Right ventricle myocardium inferior (tissue), 1 donor: Measurements from ENCODE around the gene EGFR. TPM values are rescaled to one million over a fixed set of nuclear protein-coding genes. Genes with fewer than 3 reads are reported as not detected.

Experiments used
- ATAC-seq: fragments of 200-7000 bp; cut with Tn5 transposase; one replicate; pipeline ENCODE4 v1.9.1; 2020; ENCODE audit warnings: mild to moderate bottlenecking, moderate library complexity
- DNase-seq: peaks from one replicate; pipeline ENCODE4 v3.0.0; 2021; ENCODE audit errors: missing footprints
- intact Hi-C: fragments of 100-400 bp; cut with DNase I; formaldehyde crosslinking; loops from one replicate; pipeline ENCODE4 v1.11.0; 2022
- total RNA-seq: library from RNA; stranded (reverse); fragmentation: NEBNext Ultra II Directional; extraction: Animal tissue kit (Norgen Biotek cat#: 25700); gene quantifications from one replicate; pipeline ENCODE4 v1.2.1, GENCODE V29; 2021
- donor health status: DM: no; HTN: yes; CAD: no; lungs with severe emphysema.

EGFR gene
- total RNA-seq, 1 donor from 2014 or later = 11.4 TPM

DNA sequence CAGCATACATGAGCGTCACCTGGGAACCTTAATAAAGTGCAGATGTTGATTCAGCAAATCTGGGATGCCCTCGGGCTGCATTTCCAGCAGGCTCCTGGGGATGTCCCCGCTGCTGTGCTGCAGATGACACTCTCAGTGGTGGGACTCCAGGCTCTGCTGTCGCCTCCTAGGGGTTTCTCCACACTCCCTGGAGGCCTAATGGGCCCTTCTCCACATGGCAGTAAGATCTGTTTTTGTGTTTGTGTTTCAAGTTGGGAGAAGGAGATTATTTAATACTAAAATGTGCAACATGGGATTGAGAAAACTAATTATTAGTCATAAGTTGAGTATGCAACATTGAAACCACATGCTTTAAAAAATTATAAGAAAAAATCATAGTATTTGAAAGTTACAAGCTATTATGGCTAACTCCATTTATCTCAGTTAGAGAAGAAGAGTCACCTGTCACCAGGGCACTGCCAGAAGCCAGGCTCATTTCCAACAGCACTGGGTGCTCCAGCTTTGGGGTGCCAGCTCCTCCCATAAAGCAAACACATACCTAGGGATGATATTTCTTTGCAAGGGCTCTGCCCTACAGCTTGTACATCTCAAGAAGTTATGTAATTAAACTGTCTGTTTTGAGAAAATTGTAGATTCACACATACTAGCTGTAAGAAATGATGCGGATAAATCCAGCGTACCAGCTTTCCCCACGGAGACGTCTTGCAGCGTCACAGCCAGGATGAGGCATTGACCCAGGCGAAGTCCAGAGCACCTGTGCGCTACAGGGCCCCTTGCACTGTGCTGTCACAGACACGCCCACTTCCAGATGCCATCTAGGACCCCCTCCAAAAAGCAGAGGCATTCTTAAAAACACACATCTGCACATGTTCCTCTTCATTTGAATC lies 106.4 kb downstream of the EGFR start:
- ATAC-seq = no peak

GRCh38 chr7:55127135-55127551 lies 108.3 kb downstream of the EGFR start:
- ATAC-seq = no peak
- no peak for DNase-seq
- intact Hi-C loops = no loop called here

More for the DNA sequence above, 106.4 kb downstream of the EGFR start:
- no peak for DNase-seq
- intact Hi-C loops = no loop called here

GRCh38 chr7:55127622-55128081 lies 108.8 kb downstream of the EGFR start:
- DNase-seq (peak; percentile 79), ATAC-seq (peak; percentile 45)
- intact Hi-C loops = loop anchor here (2.0 kb wide), 1 partner anchor 63 kb away; no protein-coding TSS in a partner anchor

DNA sequence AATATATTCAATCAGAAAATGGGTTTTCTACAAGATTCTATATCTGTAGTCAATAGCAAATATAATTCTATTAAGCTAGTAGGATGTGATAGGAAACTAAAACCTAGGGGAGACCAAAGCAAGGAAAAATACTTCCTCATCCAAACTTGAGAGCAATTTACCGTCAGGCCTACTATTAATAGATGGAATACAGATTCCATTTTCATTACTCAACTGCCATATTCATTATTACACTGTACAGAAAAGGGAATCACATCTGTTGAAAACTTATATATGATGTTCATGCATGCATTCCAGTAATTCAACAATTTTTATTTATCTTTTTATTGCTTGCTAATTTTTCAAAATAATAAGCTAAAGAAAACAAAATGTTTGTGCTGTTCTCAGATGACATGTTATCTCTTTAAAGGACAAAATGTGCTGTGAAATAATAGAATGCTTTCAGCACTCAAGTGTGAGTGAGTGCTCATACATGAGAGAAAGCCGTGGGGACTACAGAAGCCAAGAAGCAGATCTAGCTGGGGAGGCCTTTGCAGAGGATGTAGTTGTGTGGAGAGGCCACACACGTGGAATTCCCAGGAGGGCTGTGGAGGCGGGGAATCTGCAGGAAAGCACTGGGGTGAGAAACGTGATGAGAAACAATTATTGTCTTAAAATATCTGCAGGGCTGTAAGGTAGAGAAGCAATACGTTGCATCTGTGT lies 110.0 kb downstream of the EGFR start:
- intact Hi-C loops = loop anchor here (2.0 kb wide), 1 partner anchor 64 kb away; no protein-coding TSS in a partner anchor

DNA sequence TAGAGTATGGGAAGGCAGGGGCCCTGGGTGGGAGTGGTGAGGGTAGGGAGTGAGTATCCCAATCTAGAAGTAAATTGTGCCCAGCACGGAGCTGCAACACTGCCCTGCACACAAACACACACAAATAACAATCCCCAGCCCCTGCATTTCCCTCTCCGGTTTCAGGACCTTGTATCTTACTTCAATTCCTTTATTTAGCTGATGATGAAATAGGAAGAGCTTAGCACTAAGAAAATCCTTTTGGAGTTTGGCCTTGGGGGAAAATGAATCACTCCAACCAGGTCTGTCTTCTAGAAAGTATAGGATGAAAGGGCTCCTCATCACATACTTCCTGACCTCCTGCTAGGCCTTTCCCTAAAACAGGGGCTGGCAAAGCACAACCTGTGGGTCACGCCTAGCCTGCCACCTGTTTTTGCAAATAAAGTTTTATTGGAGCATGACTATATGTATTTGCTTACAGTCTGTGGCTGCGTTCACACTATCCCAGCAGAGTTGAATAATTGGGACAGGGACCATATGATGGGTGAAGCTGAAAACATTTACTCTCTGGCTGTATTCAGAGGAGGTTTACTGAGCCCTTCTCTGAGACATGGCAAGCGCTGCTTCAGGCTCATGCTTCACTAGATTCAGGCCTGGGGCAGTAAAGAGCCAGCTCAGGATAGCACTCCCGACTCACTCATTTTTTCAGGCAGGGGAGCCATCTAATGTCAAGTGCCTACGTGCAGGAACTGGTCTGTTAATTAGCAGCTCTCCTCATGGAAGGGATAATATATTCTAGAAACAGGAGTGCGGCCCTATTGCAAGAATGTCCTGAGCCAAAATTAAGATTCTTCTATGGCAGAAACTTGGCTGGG lies 111.0 kb downstream of the EGFR start:
- DNase-seq (no peak), ATAC-seq (no peak)
- intact Hi-C loops = loop anchor here (2.0 to 10.0 kb wide), 3 partner anchors 65 to 125 kb away; partner anchors contain the start of gene EGFR

More for the DNA sequence above, 110.0 kb downstream of the EGFR start:
- ATAC-seq = peak; percentile 68
- peak; percentile 82 for DNase-seq

DNA sequence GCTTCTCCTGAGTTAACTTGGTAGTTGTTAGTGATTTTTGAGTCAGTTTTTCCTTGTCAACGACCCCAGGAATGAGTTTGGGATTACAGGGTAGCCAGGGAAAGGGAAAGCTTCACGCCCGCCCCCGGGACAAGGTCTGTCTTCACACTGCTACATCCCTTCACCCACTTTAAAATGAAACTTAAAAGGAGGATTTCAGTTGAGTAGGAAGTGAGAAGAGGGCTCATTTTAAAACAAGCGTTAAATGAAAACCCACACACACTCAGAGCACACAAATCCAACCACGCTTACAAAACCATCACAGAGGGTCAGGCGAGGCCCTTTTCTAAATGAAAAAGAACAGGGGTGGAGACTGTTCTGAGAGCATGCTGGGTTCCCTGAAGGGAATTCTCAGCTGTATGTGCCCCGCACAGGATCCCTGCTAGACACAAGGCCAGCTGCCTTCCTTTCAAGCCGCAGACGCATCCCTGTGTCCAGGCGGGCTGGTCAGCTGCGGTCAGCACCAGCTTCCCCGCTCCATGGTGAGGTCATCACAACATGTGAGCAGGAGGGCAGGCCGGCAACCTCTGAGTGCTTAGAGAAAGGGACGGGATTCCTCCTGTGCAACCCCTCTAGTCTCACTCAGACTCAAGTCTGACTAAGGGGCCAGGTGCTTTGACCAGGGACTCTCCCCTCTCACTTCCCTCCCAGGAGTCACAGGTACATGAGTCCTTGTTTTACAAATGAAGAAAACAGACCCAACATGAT lies 111.8 kb downstream of the EGFR start:
- ATAC-seq = peak; percentile 60
- intact Hi-C loops = loop anchor here (5.0 to 10.0 kb wide), 2 partner anchors 113 to 124 kb away; partner anchors contain the start of gene EGFR
- peak; percentile 85 for DNase-seq

DNA sequence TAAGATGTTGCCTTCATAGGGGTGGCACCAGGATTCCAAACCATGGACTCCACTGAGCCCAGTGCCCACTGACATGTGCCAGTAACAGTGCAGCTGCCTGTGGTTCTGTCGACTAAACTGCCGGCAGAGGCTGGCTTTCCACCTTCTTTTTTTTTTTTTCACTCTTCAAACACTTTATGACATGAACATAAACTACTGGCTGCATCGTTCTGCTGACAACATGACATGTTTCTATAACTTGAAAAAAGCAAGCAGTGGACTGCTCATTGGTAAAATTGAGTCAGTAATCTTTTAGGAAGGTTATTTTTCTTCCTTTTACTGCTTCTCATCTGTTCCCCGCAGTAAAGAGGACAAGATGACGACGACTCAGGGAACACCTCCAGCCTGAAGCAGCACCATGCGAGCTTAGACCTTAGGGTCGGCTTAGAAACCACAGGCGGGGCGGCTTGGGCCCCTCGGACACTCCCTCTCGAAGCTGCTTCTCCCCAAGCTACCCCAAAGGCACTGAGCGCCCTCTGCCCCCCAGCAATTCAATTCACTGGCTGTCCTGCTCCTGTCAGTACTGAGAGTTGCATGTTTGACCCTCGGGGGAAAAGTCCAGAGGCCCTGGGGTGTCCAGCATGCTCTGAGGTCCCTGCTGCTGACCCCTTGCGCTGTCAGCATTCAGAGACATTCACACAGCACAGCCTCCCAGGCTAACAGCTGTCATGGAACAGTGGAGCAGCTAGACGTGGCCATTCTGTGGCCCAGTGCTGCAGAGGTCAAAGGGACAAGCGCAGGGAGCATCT lies 112.5 kb downstream of the EGFR start:
- intact Hi-C loops = loop anchor here (5.0 to 10.0 kb wide), 2 partner anchors 114 to 123 kb away; partner anchors contain the start of gene EGFR

GRCh38 chr7:55132550-55132889 lies 113.7 kb downstream of the EGFR start:
- ATAC-seq (no peak), DNase-seq (no peak)
- intact Hi-C loops = loop anchor here (5.0 to 10.0 kb wide), 2 partner anchors 115 to 122 kb away; partner anchors contain the start of gene EGFR

More for the DNA sequence above, 112.5 kb downstream of the EGFR start:
- ATAC-seq (no peak), DNase-seq (no peak)

GRCh38 chr7:55132890-55133551 lies 114.2 kb downstream of the EGFR start:
- no peak for ATAC-seq
- intact Hi-C loops = loop anchor here (5.0 to 10.0 kb wide), 2 partner anchors 116 to 122 kb away; partner anchors contain the start of gene EGFR
- DNase-seq = no peak

GRCh38 chr7:55133630-55134358 lies 115.0 kb downstream of the EGFR start:
- intact Hi-C loops = loop anchor here (5.0 to 10.0 kb wide), 2 partner anchors 116 to 121 kb away; partner anchors contain the start of gene EGFR
- peak; percentile 70 for ATAC-seq
- DNase-seq = peak; percentile 73

DNA sequence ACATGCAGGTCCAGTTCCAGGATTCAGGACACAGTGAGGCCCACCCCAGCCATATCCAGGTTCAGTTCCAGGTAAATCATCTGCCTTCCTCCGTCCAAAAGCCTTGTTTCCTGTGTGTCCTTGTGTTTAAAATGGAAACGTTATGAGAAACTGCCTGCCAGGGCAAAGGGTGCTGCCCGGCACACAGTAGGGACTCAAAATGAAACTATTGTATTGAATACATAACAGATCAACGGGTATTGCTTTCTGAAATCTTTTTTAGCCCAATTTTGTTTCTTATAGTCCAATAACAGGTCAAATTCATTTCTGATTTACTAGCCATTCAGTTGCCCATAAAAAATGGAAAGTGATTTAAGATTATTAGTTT lies 115.5 kb downstream of the EGFR start:
- ATAC-seq = no peak
- intact Hi-C loops = loop anchor here (5.0 to 10.0 kb wide), 2 partner anchors 117 to 120 kb away; partner anchors contain the start of gene EGFR
- no peak for DNase-seq

GRCh38 chr7:55134786-55135185 lies 116.0 kb downstream of the EGFR start:
- ATAC-seq (no peak), DNase-seq (no peak)
- intact Hi-C loops = loop anchor here (5.0 to 10.0 kb wide), 2 partner anchors 117 to 120 kb away; partner anchors contain the start of gene EGFR

- no peak for ATAC-seq
- intact Hi-C loops = loop anchor here (10.0 kb wide), 1 partner anchor 119 kb away; no protein-coding TSS in a partner anchor
Measured at GRCh38 chr7:55135462-55135861, 116.6 kb downstream of the EGFR start.

DNA sequence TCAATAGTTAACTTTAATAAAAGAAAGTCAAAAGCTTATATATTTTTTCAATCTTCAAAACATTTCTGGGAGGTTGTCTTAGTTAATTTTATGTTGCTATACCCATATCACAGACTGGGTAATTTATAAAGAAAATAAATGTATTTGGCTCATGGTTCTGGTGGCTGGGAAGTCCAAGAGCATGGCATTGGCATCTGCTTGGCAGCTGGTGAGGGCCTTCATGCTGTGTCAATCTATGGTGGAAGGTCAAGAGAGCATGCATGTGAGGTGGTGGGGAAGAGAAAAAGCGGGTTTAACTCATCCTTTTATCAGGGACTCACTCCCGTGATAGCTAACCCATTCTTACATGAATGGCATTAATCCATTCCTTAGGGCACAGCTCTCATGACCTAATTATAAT lies 119.8 kb downstream of the EGFR start:
- intact Hi-C loops = loop anchor here (10.0 kb wide), 1 partner anchor 116 kb away; no protein-coding TSS in a partner anchor
- DNase-seq (no peak), ATAC-seq (no peak)

More at GRCh38 chr7:55135462-55135861, 116.6 kb downstream of the EGFR start:
- no peak for DNase-seq

DNA sequence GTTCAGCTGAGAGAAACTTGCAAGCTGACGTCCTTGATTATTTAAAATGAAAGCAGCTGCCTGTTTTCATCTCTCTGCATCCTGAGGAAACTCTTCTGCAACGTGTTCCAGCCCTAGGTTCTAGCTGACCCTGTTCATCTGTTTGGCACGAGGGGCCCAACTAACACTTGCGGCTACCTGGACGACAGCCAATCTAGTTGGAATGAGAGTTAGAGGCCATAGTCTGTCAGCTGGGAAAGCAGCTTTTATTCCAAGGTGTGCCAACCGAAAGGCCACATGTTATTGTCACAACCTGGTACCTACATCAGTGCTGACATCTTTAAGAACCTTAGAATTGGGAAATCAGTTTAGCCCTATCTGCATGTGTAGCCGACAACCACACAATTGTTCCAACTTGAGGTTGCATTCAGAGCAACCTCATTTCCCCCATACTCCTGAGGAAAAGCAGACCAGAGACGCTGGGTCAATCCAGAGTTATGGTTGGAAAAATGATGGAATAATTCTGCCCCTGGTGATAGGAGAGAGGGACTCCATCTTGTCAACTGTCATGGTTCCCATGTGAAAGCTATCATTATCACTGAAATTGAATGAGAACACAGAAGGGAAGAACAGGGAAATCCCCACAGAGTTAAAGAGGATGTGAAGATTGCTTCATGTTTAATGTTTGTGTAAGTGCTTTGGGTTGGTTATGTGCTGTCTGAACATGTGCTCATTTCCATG lies 121.6 kb downstream of the EGFR start:
- intact Hi-C loops = no loop called here
- ATAC-seq (peak; percentile 90), DNase-seq (no peak)
